HepG2 (cell line): ENCODE measurements around the gene GAL3ST1. TPM values are rescaled to one million over a fixed set of nuclear protein-coding genes. Genes with fewer than 3 reads are reported as not detected.

Experiments used
- ATAD3A ChIP-seq: sonication (generic); formaldehyde crosslinking; IDR thresholded peaks from 2 replicates; pipeline ENCODE4 v1.4.0; 2020; ENCODE audit warnings: missing genetic modification reagents
- FIP1L1 ChIP-seq: fragments of 200-400 bp; formaldehyde crosslinking; IDR thresholded peaks from 2 replicates; pipeline ENCODE4 v1.6.1; 2018; ENCODE audit warnings: low read depth, mild to moderate bottlenecking, low read length, moderate library complexity, borderline replicate concordance; ENCODE audit not compliant: insufficient read depth
- MATR3 ChIP-seq: sonication (generic); formaldehyde crosslinking; IDR thresholded peaks from 2 replicates; pipeline ENCODE4 v1.4.0; 2020; ENCODE audit warnings: missing genetic modification reagents
- MEIS1 ChIP-seq: sonication (generic); formaldehyde crosslinking; IDR thresholded peaks from 2 replicates; pipeline ENCODE4 v1.9.0; 2021; ENCODE audit warnings: mild to moderate bottlenecking, missing genetic modification reagents, moderate library complexity, borderline replicate concordance
- NCOA2 ChIP-seq: sonication (generic); formaldehyde crosslinking; IDR thresholded peaks from 2 replicates; pipeline ENCODE4 v1.8.0; 2022; ENCODE audit warnings: inconsistent platforms
- SMAD1 ChIP-seq: sonication (generic); formaldehyde crosslinking; IDR thresholded peaks from 2 replicates; pipeline ENCODE4 v1.4.0; 2020; ENCODE audit warnings: missing genetic modification reagents, low read depth, mild to moderate bottlenecking, borderline replicate concordance
- SMAD3 ChIP-seq: sonication (generic); formaldehyde crosslinking; IDR thresholded peaks from 2 replicates; pipeline ENCODE4 v1.4.0; 2020; ENCODE audit warnings: missing genetic modification reagents
- SNAPC2 ChIP-seq: sonication (generic); formaldehyde crosslinking; IDR thresholded peaks from 2 replicates; pipeline ENCODE4 v1.8.1; 2022; ENCODE audit warnings: mild to moderate bottlenecking, missing genetic modification reagents
- SP5 ChIP-seq: IDR thresholded peaks from 2 replicates; pipeline ENCODE4 v1.6.1; 2016; ENCODE audit warnings: low read depth, borderline replicate concordance
- ZBTB8A ChIP-seq: sonication (generic); formaldehyde crosslinking; IDR thresholded peaks from 2 replicates; pipeline ENCODE4 v1.4.0; 2020; ENCODE audit warnings: mild to moderate bottlenecking, low read depth, missing genetic modification reagents, borderline replicate concordance
- ZNF207 ChIP-seq: fragments of 450-650 bp; IDR thresholded peaks from 2 replicates; pipeline ENCODE4 v1.6.1; 2016; ENCODE audit warnings: antibody characterized with exemption, borderline replicate concordance
- ZNF225 ChIP-seq: sonication (generic); formaldehyde crosslinking; IDR thresholded peaks from 2 replicates; pipeline ENCODE4 v1.4.0; 2020; ENCODE audit warnings: mild to moderate bottlenecking, missing genetic modification reagents
- ZNF232 ChIP-seq: sonication (generic); formaldehyde crosslinking; IDR thresholded peaks from 2 replicates; pipeline ENCODE4 v1.4.0; 2020; ENCODE audit warnings: missing genetic modification reagents, borderline replicate concordance
- ZNF468 ChIP-seq: sonication (generic); formaldehyde crosslinking; IDR thresholded peaks from 2 replicates; pipeline ENCODE4 v1.8.0; 2022; ENCODE audit warnings: mild to moderate bottlenecking, moderate library complexity, missing genetic modification reagents
- ZNF510 ChIP-seq: sonication (generic); formaldehyde crosslinking; IDR thresholded peaks from 2 replicates; pipeline ENCODE4 v1.4.0; 2020; ENCODE audit warnings: low read depth, mild to moderate bottlenecking, missing genetic modification reagents
- ZNF766 ChIP-seq: sonication (generic); formaldehyde crosslinking; IDR thresholded peaks from 2 replicates; pipeline ENCODE4 v1.5.0; 2020; ENCODE audit warnings: missing genetic modification reagents, borderline replicate concordance
- ZNF839 ChIP-seq: sonication (generic); formaldehyde crosslinking; IDR thresholded peaks from 2 replicates; pipeline ENCODE4 v1.4.0; 2020; ENCODE audit warnings: missing genetic modification reagents, mild to moderate bottlenecking, borderline replicate concordance
- polyA plus RNA-seq, 8 experiments: library from polyadenylated mRNA; depleted of rRNA in 3 of 8; stranded (reverse) in 7 of 8; unstranded in 1 of 8; fragments of >200 nt; fragmentation: Illumina TruSeq in 4 of 8; extraction: Trizol in 4 of 8; gene quantifications; 2 replicates each; pipeline versions ENCODE4 v1.2.1 to v1.2.3, GENCODE V29; 2011 to 2016; ENCODE audit warnings: low read depth in 4 of 8, missing spikeins in 1 of 8, mixed read lengths in 1 of 8; ENCODE audit not compliant: insufficient read depth in 1 of 8
- total RNA-seq, 5 experiments: library from RNA; depleted of rRNA; stranded (reverse); fragments of >200 nt; fragmentation: Illumina TruSeq; extraction: Trizol; gene quantifications; 2 replicates each; pipeline ENCODE4 v1.2.3, GENCODE V29; 2016; ENCODE audit warnings: low read depth in 1 of 5
- TF ChIP-seq, protein P1 (sequence below), 2 experiments: fragments of 450-650 bp in 1 of 2; sonication (generic) in 1 of 2; formaldehyde crosslinking in 1 of 2; IDR thresholded peaks; 2 replicates each; pipeline versions ENCODE4 v1.6.1 to v1.8.0; 2016 to 2022; ENCODE audit warnings: antibody characterized with exemption in 1 of 2, mild to moderate bottlenecking in 1 of 2, missing genetic modification reagents in 1 of 2
- TF ChIP-seq, protein P2 (sequence below): IDR thresholded peaks from 2 replicates; pipeline ENCODE4 v1.6.1; 2016; ENCODE audit warnings: missing compliant biosample characterization, missing genetic modification reagents, borderline replicate concordance
- TF ChIP-seq, protein P3 (sequence below): sonication (generic); formaldehyde crosslinking; IDR thresholded peaks from 2 replicates; pipeline ENCODE4 v1.8.0; 2023; ENCODE audit warnings: mild to moderate bottlenecking, missing genetic modification reagents

Gene GAL3ST1
- total and polyA plus RNA-seq, 2 of the 13 experiments (the other 11 are each of a cell fraction or from before 2014, with no cell fraction given) = 4.4 to 14.7 TPM

DNA sequence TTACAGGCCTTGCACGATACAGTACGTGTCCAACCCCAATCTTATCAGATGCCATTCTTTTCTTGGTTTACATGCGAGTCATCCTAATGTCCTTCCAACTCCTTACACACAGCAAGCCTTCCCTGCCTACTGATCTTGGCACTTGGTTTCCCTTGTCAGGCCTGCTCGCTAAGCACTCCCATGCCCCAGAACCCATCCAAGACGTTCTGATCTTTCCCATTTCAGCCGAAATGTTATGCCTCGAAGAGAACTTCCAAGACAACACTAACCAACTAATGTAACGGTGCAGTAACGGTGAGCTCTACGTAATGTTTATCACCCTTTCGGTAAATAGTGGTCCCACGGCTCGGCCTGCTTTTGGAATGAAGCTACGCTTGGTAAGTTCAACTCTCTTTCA lies 16.7 kb upstream of the GAL3ST1 start (continued):
- no peak for TF ChIP-seq SNAPC2 (CRISPR knock-in tag)
- no peak for TF ChIP-seq ATAD3A (CRISPR knock-in tag)
- TF ChIP-seq FIP1L1 = no peak
- TF ChIP-seq ZNF207 = no peak
- no peak for TF ChIP-seq MATR3 (CRISPR knock-in tag)
- TF ChIP-seq, protein P1, sequence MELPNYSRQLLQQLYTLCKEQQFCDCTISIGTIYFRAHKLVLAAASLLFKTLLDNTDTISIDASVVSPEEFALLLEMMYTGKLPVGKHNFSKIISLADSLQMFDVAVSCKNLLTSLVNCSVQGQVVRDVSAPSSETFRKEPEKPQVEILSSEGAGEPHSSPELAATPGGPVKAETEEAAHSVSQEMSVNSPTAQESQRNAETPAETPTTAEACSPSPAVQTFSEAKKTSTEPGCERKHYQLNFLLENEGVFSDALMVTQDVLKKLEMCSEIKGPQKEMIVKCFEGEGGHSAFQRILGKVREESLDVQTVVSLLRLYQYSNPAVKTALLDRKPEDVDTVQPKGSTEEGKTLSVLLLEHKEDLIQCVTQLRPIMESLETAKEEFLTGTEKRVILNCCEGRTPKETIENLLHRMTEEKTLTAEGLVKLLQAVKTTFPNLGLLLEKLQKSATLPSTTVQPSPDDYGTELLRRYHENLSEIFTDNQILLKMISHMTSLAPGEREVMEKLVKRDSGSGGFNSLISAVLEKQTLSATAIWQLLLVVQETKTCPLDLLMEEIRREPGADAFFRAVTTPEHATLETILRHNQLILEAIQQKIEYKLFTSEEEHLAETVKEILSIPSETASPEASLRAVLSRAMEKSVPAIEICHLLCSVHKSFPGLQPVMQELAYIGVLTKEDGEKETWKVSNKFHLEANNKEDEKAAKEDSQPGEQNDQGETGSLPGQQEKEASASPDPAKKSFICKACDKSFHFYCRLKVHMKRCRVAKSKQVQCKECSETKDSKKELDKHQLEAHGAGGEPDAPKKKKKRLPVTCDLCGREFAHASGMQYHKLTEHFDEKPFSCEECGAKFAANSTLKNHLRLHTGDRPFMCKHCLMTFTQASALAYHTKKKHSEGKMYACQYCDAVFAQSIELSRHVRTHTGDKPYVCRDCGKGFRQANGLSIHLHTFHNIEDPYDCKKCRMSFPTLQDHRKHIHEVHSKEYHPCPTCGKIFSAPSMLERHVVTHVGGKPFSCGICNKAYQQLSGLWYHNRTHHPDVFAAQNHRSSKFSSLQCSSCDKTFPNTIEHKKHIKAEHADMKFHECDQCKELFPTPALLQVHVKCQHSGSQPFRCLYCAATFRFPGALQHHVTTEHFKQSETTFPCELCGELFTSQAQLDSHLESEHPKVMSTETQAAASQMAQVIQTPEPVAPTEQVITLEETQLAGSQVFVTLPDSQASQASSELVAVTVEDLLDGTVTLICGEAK (IDR thresholded peaks at IDR 0.05) = no peak
- TF ChIP-seq, protein P1 (CRISPR knock-in tag; IDR thresholded peaks at IDR 0.05) = no peak
- TF ChIP-seq, protein P2, sequence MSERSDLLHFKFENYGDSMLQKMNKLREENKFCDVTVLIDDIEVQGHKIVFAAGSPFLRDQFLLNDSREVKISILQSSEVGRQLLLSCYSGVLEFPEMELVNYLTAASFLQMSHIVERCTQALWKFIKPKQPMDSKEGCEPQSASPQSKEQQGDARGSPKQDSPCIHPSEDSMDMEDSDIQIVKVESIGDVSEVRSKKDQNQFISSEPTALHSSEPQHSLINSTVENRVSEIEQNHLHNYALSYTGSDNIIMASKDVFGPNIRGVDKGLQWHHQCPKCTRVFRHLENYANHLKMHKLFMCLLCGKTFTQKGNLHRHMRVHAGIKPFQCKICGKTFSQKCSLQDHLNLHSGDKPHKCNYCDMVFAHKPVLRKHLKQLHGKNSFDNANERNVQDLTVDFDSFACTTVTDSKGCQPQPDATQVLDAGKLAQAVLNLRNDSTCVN (CRISPR knock-in tag) = no peak
- no peak for TF ChIP-seq SP5 (CRISPR knock-in tag)
- TF ChIP-seq MEIS1 (CRISPR knock-in tag) = 0 out of 2 replicates have a peak, but pooled peaks have one; percentile 12
- 0 out of 2 replicates have a peak, but pooled peaks have one; percentile 7 for TF ChIP-seq SMAD1
- TF ChIP-seq SMAD3 (CRISPR knock-in tag) = no peak
- no peak for TF ChIP-seq ZNF232
- no peak for TF ChIP-seq ZNF766
- TF ChIP-seq ZNF839 (CRISPR knock-in tag) = no peak
- TF ChIP-seq ZNF468 (CRISPR knock-in tag) = no peak
- no peak for TF ChIP-seq NCOA2
- TF ChIP-seq ZBTB8A (CRISPR knock-in tag) = no peak
- TF ChIP-seq, protein P3, sequence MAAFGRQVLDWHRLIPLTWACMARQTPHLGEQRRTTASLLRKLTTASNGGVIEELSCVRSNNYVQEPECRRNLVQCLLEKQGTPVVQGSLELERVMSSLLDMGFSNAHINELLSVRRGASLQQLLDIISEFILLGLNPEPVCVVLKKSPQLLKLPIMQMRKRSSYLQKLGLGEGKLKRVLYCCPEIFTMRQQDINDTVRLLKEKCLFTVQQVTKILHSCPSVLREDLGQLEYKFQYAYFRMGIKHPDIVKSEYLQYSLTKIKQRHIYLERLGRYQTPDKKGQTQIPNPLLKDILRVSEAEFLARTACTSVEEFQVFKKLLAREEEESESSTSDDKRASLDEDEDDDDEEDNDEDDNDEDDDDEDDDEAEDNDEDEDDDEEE (CRISPR knock-in tag) = no peak
- TF ChIP-seq ZNF510 (CRISPR knock-in tag) = 0 out of 2 replicates have a peak, but pooled peaks have one; percentile 19
- TF ChIP-seq ZNF225 (CRISPR knock-in tag) = no peak
